Endothelial cell of umbilical vein (primary cell): ENCODE data around the gene LLGL2.

Source experiments
- CTCF ChIP-seq, 2 donors: IDR thresholded peaks; 1 replicate in 1 of 2; 2 replicates in 1 of 2; pipeline ENCODE4 v1.5.1; 2011; ENCODE audit warnings: low read length in 2 of 2, mild to moderate bottlenecking in 2 of 2, moderate library complexity in 2 of 2, control low read depth in 1 of 2, inconsistent platforms in 1 of 2, low read depth in 1 of 2; ENCODE audit not compliant: insufficient read depth in 1 of 2; ENCODE audit errors: extremely low read depth in 1 of 2
- EZH2 ChIP-seq: IDR thresholded peaks from 2 replicates; pipeline ENCODE4 v1.6.1; 2012; ENCODE audit warnings: borderline replicate concordance, low read depth, mild to moderate bottlenecking, moderate library complexity, low read length, inconsistent platforms; ENCODE audit not compliant: severe bottlenecking
- GATA2 ChIP-seq: IDR thresholded peaks from 2 replicates; pipeline ENCODE4 v1.7.0; 2011; ENCODE audit warnings: low read depth, mild to moderate bottlenecking, moderate library complexity, mixed read lengths, low read length; ENCODE audit not compliant: insufficient read length, insufficient read depth
- JUN ChIP-seq: IDR thresholded peaks from 2 replicates; pipeline ENCODE4 v1.6.1; 2011; ENCODE audit warnings: borderline replicate concordance, low read depth; ENCODE audit not compliant: insufficient read length, insufficient read depth
- MAX ChIP-seq: IDR thresholded peaks from 2 replicates; pipeline ENCODE4 v1.6.1; 2011; ENCODE audit not compliant: insufficient read depth, insufficient read length
- POLR2A ChIP-seq: IDR thresholded peaks from 2 replicates; pipeline ENCODE4 v1.6.1; 2012; ENCODE audit warnings: low read depth, mild to moderate bottlenecking, control low read depth, low read length
- POLR2AphosphoS5 ChIP-seq: IDR thresholded peaks from 2 replicates; pipeline ENCODE4 v1.6.1; 2012; ENCODE audit warnings: low read depth, mild to moderate bottlenecking, control low read depth, low read length, moderate library complexity; ENCODE audit not compliant: insufficient read depth

GRCh38 chr17:75565066-75565465, 39.6 kb downstream of the LLGL2 start:
- TF ChIP-seq CTCF (IDR thresholded peaks at IDR 0.05; ENCODE audit: extremely low read depth in 1 of 2, insufficient read depth in 1 of 2, low read depth in 1 of 2, low read length in 2 of 2) (no peak), POLR2A (no peak), EZH2 (no peak), JUN (no peak), POLR2AphosphoS5 (no peak), GATA2 (no peak), MAX (no peak)
